Measurements from ENCODE around the gene ABCD3. TPM values are rescaled to one million over a fixed set of nuclear protein-coding genes. Genes with fewer than 3 reads are reported as not detected.
"Not testable (repeated sequence)": the region's sequence is repeated elsewhere in the genome, so short reads cannot be mapped to it uniquely, and the experiment has no call there.

The ABCD3 gene
- polyA plus RNA-seq, 4 donors: 59.2 to 74.4 (median 66.9) TPM

GRCh38 chr1:94448741-94449140 is 30.6 kb downstream of the ABCD3 start:
- DNase-seq (ENCODE audit: low read depth in 4 of 4, low spot score in 2 of 4): not testable (repeated sequence)

- no peak for DNase-seq (ENCODE audit: low read depth in 4 of 4, low spot score in 2 of 4)
Measured at GRCh38 chr1:94456736-94457135, 38.5 kb downstream of the ABCD3 start.

- DNase-seq (ENCODE audit: low read depth in 4 of 4, low spot score in 2 of 4): no peak
Measured at GRCh38 chr1:94462606-94463005, 44.4 kb downstream of the ABCD3 start.

GRCh38 chr1:94463056-94463764 is 45.0 kb downstream of the ABCD3 start:
- no peak for DNase-seq (ENCODE audit: low read depth in 4 of 4, low spot score in 2 of 4)

- DNase-seq (ENCODE audit: low read depth in 4 of 4, low spot score in 2 of 4): no peak
Measured at GRCh38 chr1:94463765-94464330, 45.7 kb downstream of the ABCD3 start.

GRCh38 chr1:94468708-94469107 is 50.5 kb downstream of the ABCD3 start:
- no peak for DNase-seq (ENCODE audit: low read depth in 4 of 4, low spot score in 2 of 4)

- no peak for DNase-seq (ENCODE audit: low read depth in 4 of 4, low spot score in 2 of 4)
Measured at GRCh38 chr1:94471271-94471670, 53.1 kb downstream of the ABCD3 start.

- no peak for DNase-seq (ENCODE audit: low read depth in 4 of 4, low spot score in 2 of 4)
Measured at GRCh38 chr1:94475232-94475631, 57.0 kb downstream of the ABCD3 start.

- no peak for DNase-seq (ENCODE audit: low read depth in 4 of 4, low spot score in 2 of 4)
Measured at GRCh38 chr1:94479682-94480081, 61.5 kb downstream of the ABCD3 start.

- peak; percentile 11 to 38 (median 24) for DNase-seq (ENCODE audit: low read depth in 4 of 4, low spot score in 2 of 4)
Measured at GRCh38 chr1:94481473-94481933, 63.3 kb downstream of the ABCD3 start.

GRCh38 chr1:94486990-94487389 is 68.8 kb downstream of the ABCD3 start:
- DNase-seq (ENCODE audit: low read depth in 4 of 4, low spot score in 2 of 4): no peak

GRCh38 chr1:94490556-94490955 is 72.4 kb downstream of the ABCD3 start:
- DNase-seq (ENCODE audit: low read depth in 4 of 4, low spot score in 2 of 4): no peak

- DNase-seq (ENCODE audit: low read depth in 4 of 4, low spot score in 2 of 4): no peak
Measured at GRCh38 chr1:94496076-94496755, 78.0 kb downstream of the ABCD3 start.

- no peak for DNase-seq (ENCODE audit: low read depth in 4 of 4, low spot score in 2 of 4)
Measured at GRCh38 chr1:94501426-94501825, 83.2 kb downstream of the ABCD3 start.

GRCh38 chr1:94501935-94502334 is 83.7 kb downstream of the ABCD3 start:
- DNase-seq (ENCODE audit: low read depth in 4 of 4, low spot score in 2 of 4): no peak

- DNase-seq (ENCODE audit: low read depth in 4 of 4, low spot score in 2 of 4): no peak
Measured at GRCh38 chr1:94503153-94503552, 85.0 kb downstream of the ABCD3 start.

GRCh38 chr1:94504601-94505000 is 86.4 kb downstream of the ABCD3 start:
- no peak for DNase-seq (ENCODE audit: low read depth in 4 of 4, low spot score in 2 of 4)

- DNase-seq (ENCODE audit: low read depth in 4 of 4, low spot score in 2 of 4): no peak
Measured at GRCh38 chr1:94512816-94513215, 94.6 kb downstream of the ABCD3 start.

- DNase-seq (ENCODE audit: low read depth in 4 of 4, low spot score in 2 of 4): no peak
Measured at GRCh38 chr1:94514095-94514727, 96.0 kb downstream of the ABCD3 start.

GRCh38 chr1:94515296-94515947 is 97.2 kb downstream of the ABCD3 start:
- DNase-seq (ENCODE audit: low read depth in 4 of 4, low spot score in 2 of 4): no peak

- DNase-seq (ENCODE audit: low read depth in 4 of 4, low spot score in 2 of 4): no peak
Measured at GRCh38 chr1:94519351-94519750, 101.2 kb downstream of the ABCD3 start.

Data from left renal cortex interstitium (tissue), 4 donors.